HepG2 (cell line): ENCODE measurements around the gene NAT14. TPM values are rescaled to one million over a fixed set of nuclear protein-coding genes. Genes with fewer than 3 reads are reported as not detected.

Source experiments
- CREM ChIP-seq, 2 experiments: sonication (generic) in 1 of 2; formaldehyde crosslinking in 1 of 2; IDR thresholded peaks; 2 replicates each; pipeline versions ENCODE4 v1.4.0 to v1.6.1; 2016 to 2020; ENCODE audit warnings: antibody characterized with exemption in 1 of 2, mild to moderate bottlenecking in 1 of 2, missing genetic modification reagents in 1 of 2
- ERF ChIP-seq: IDR thresholded peaks from 2 replicates; pipeline ENCODE4 v1.6.1; 2018; ENCODE audit warnings: missing biosample characterization, missing genetic modification reagents
- GABPB1 ChIP-seq: IDR thresholded peaks from 2 replicates; pipeline ENCODE4 v1.6.1; 2016; ENCODE audit warnings: mild to moderate bottlenecking, missing genetic modification reagents, moderate library complexity, missing compliant biosample characterization
- LBX2 ChIP-seq: sonication (generic); formaldehyde crosslinking; IDR thresholded peaks from 2 replicates; pipeline ENCODE4 v1.5.0; 2020; ENCODE audit warnings: missing genetic modification reagents, mild to moderate bottlenecking, borderline replicate concordance
- MEIS2 ChIP-seq: sonication (generic); formaldehyde crosslinking; IDR thresholded peaks from 2 replicates; pipeline ENCODE4 v1.9.0; 2021; ENCODE audit warnings: mild to moderate bottlenecking, missing genetic modification reagents
- NR3C1 ChIP-seq: sonication (generic); formaldehyde crosslinking; IDR thresholded peaks from 2 replicates; pipeline ENCODE4 v1.4.0; 2020; ENCODE audit warnings: missing genetic modification reagents
- PRDM10 ChIP-seq: sonication (generic); formaldehyde crosslinking; IDR thresholded peaks from 2 replicates; pipeline ENCODE4 v1.4.0; 2020; ENCODE audit warnings: low read depth, missing genetic modification reagents
- SMAD3 ChIP-seq: sonication (generic); formaldehyde crosslinking; IDR thresholded peaks from 2 replicates; pipeline ENCODE4 v1.4.0; 2020; ENCODE audit warnings: missing genetic modification reagents
- SOX5 ChIP-seq: IDR thresholded peaks from 2 replicates; pipeline ENCODE4 v1.6.1; 2016; ENCODE audit warnings: borderline replicate concordance
- ZBTB7A ChIP-seq: sonication (generic); formaldehyde crosslinking; IDR thresholded peaks from 2 replicates; pipeline ENCODE4 v1.8.0; 2022; ENCODE audit warnings: mild to moderate bottlenecking, missing genetic modification reagents
- ZKSCAN8 ChIP-seq: IDR thresholded peaks from 2 replicates; pipeline ENCODE4 v1.6.1; 2016; ENCODE audit warnings: borderline replicate concordance, missing genetic modification reagents, missing compliant biosample characterization
- ZNF143 ChIP-seq: sonication (generic); formaldehyde crosslinking; IDR thresholded peaks from 2 replicates; pipeline ENCODE4 v1.4.0; 2020; ENCODE audit warnings: missing genetic modification reagents
- ZNF30 ChIP-seq: sonication (generic); formaldehyde crosslinking; IDR thresholded peaks from 2 replicates; pipeline ENCODE4 v1.5.0; 2020; ENCODE audit warnings: mild to moderate bottlenecking, missing genetic modification reagents
- ZNF34 ChIP-seq: sonication (generic); formaldehyde crosslinking; IDR thresholded peaks from 2 replicates; pipeline ENCODE4 v1.4.0; 2020; ENCODE audit warnings: mild to moderate bottlenecking, missing genetic modification reagents, borderline replicate concordance
- ZNF430 ChIP-seq: sonication (generic); formaldehyde crosslinking; IDR thresholded peaks from 2 replicates; pipeline ENCODE4 v1.9.0; 2021; ENCODE audit warnings: mild to moderate bottlenecking, missing genetic modification reagents
- ZNF597 ChIP-seq: sonication (generic); formaldehyde crosslinking; IDR thresholded peaks from 2 replicates; pipeline ENCODE4 v1.5.0; 2020; ENCODE audit warnings: missing genetic modification reagents
- ZNF777 ChIP-seq: sonication (generic); formaldehyde crosslinking; IDR thresholded peaks from 2 replicates; pipeline ENCODE4 v1.4.0; 2020; ENCODE audit warnings: missing genetic modification reagents
- ZSCAN21 ChIP-seq: sonication (generic); formaldehyde crosslinking; IDR thresholded peaks from 2 replicates; pipeline ENCODE4 v1.8.0; 2022; ENCODE audit warnings: mild to moderate bottlenecking, missing genetic modification reagents, moderate library complexity, borderline replicate concordance
- polyA plus RNA-seq, 8 experiments: library from polyadenylated mRNA; depleted of rRNA in 3 of 8; stranded (reverse) in 7 of 8; unstranded in 1 of 8; fragments of >200 nt; fragmentation: Illumina TruSeq in 4 of 8; extraction: Trizol in 4 of 8; gene quantifications; 2 replicates each; pipeline versions ENCODE4 v1.2.1 to v1.2.3, GENCODE V29; 2011 to 2016; ENCODE audit warnings: low read depth in 4 of 8, missing spikeins in 1 of 8, mixed read lengths in 1 of 8; ENCODE audit not compliant: insufficient read depth in 1 of 8
- total RNA-seq, 5 experiments: library from RNA; depleted of rRNA; stranded (reverse); fragments of >200 nt; fragmentation: Illumina TruSeq; extraction: Trizol; gene quantifications; 2 replicates each; pipeline ENCODE4 v1.2.3, GENCODE V29; 2016; ENCODE audit warnings: low read depth in 1 of 5

Gene NAT14
- total and polyA plus RNA-seq, 2 of the 13 experiments (the other 11 are each of a cell fraction or from before 2014, with no cell fraction given), result 20.7 to 22.3 TPM

GRCh38 chr19:55503502-55504251, 18.7 kb downstream of the NAT14 start (continued):
- no peak; the same call in 1 of the 2 replicates for TF ChIP-seq PRDM10 (CRISPR knock-in tag)
- TF ChIP-seq MEIS2 (CRISPR knock-in tag), result 0 out of 2 replicates have a peak, but pooled peaks have one; percentile 56
- no peak for TF ChIP-seq ZNF34 (CRISPR knock-in tag)
- TF ChIP-seq ZNF777, result no peak; the same call in 1 of the 2 replicates
- no peak for TF ChIP-seq ZSCAN21
- TF ChIP-seq ZBTB7A, result 0 out of 2 replicates have a peak, but pooled peaks have one; percentile 54
- TF ChIP-seq SMAD3, result peak; percentile 31; the same call in 1 of the 2 replicates
- TF ChIP-seq ZNF143, result no peak
- no peak for TF ChIP-seq LBX2 (CRISPR knock-in tag)
- TF ChIP-seq GABPB1 (CRISPR knock-in tag), result peak; percentile 78
- no peak; the same call in 1 of the 2 replicates for TF ChIP-seq ZKSCAN8 (CRISPR knock-in tag)
- peak; percentile 55; the same call in 1 of the 2 replicates for TF ChIP-seq ERF (CRISPR knock-in tag)
- no peak for TF ChIP-seq NR3C1 (CRISPR knock-in tag)
- TF ChIP-seq SOX5, result no peak
- TF ChIP-seq ZNF597 (CRISPR knock-in tag), result no peak
- TF ChIP-seq ZNF430 (CRISPR knock-in tag), result no peak
- TF ChIP-seq ZNF30 (CRISPR knock-in tag), result no peak
- peak; percentile 88 for TF ChIP-seq CREM (IDR thresholded peaks at IDR 0.05)
- TF ChIP-seq CREM (CRISPR knock-in tag; IDR thresholded peaks at IDR 0.05), result peak; percentile 57; the same call in 1 of the 2 replicates
- TF ChIP-seq, all 625 proteins: peak for 122
